Loucy (cell line): Measurements from ENCODE around the gene RAB31.

Experiments
- EZH2phosphoT487 ChIP-seq: fragments of 200-600 bp; IDR thresholded peaks from 2 replicates; pipeline ENCODE4 v1.6.1; 2018; ENCODE audit warnings: antibody characterized with exemption, mild to moderate bottlenecking, moderate library complexity, borderline replicate concordance
- TF ChIP-seq, protein P1 (sequence below): fragments of 200-600 bp; sonication (generic); conservative IDR thresholded peaks from 2 replicates; pipeline ENCODE4 v1.5.1; 2014; ENCODE audit warnings: mild to moderate bottlenecking, antibody characterized with exemption, low read length

DNA sequence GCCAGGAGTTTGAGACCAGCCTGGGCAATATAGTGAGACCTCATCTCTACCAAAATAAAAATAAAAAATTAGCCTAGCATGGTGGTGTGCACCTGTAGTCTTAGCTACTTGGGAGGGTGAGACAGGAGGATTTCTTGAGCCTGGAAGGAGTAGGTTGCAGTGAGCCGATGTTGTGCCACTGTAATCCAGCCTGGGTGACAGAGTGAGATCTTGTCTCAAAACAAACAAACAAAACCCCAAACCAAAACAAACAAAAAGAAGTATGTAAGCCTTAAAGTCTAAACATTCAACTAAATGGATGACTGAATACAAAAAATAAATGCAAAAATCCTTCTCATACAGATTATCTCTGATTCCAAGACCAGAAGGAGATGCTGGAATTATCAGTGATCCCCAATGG is 58.6 kb downstream of the RAB31 start:
- TF ChIP-seq, protein P1, sequence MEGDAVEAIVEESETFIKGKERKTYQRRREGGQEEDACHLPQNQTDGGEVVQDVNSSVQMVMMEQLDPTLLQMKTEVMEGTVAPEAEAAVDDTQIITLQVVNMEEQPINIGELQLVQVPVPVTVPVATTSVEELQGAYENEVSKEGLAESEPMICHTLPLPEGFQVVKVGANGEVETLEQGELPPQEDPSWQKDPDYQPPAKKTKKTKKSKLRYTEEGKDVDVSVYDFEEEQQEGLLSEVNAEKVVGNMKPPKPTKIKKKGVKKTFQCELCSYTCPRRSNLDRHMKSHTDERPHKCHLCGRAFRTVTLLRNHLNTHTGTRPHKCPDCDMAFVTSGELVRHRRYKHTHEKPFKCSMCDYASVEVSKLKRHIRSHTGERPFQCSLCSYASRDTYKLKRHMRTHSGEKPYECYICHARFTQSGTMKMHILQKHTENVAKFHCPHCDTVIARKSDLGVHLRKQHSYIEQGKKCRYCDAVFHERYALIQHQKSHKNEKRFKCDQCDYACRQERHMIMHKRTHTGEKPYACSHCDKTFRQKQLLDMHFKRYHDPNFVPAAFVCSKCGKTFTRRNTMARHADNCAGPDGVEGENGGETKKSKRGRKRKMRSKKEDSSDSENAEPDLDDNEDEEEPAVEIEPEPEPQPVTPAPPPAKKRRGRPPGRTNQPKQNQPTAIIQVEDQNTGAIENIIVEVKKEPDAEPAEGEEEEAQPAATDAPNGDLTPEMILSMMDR, result no peak
- no peak for TF ChIP-seq EZH2phosphoT487
